Duodenal mucosa (tissue), 2 donors: ENCODE results near the gene ACAD9.
"Not testable (repeated sequence)": the region's sequence is repeated elsewhere in the genome, so short reads cannot be mapped to it uniquely, and the experiment has no call there.

Source experiments
- H3K27ac ChIP-seq: one replicate; pipeline ENCODE4 v1.7.0; 2013; ENCODE audit warnings: low read depth, low read length
- H3K27me3 ChIP-seq, 2 donors: one replicate each; pipeline ENCODE4 v1.7.0; 2013; ENCODE audit warnings: low read length in 2 of 2, control low read depth in 1 of 2; ENCODE audit not compliant: insufficient read depth in 2 of 2, control insufficient read depth in 1 of 2
- H3K36me3 ChIP-seq, 2 donors: one replicate each; pipeline ENCODE4 v1.7.0; 2013; ENCODE audit warnings: low read length in 2 of 2, control low read depth in 1 of 2; ENCODE audit not compliant: insufficient read depth in 2 of 2, control insufficient read depth in 1 of 2
- H3K4me1 ChIP-seq, 2 donors: one replicate each; pipeline ENCODE4 v1.7.0; 2013; ENCODE audit warnings: low read length in 2 of 2, control low read depth in 1 of 2; ENCODE audit not compliant: insufficient read depth in 2 of 2, control insufficient read depth in 1 of 2
- H3K4me3 ChIP-seq, 2 donors: one replicate each; pipeline ENCODE4 v1.7.0; 2013; ENCODE audit warnings: low read length in 2 of 2, low read depth in 1 of 2
- H3K9ac ChIP-seq, 2 donors: one replicate each; pipeline ENCODE4 v1.7.0; 2013; ENCODE audit warnings: low read length in 2 of 2, low read depth in 1 of 2
- H3K9me3 ChIP-seq, 2 donors: one replicate each; pipeline ENCODE4 v1.7.0; 2013; ENCODE audit warnings: low read length in 2 of 2, control low read depth in 1 of 2; ENCODE audit not compliant: control insufficient read depth in 1 of 2

The ACAD9 gene

DNA sequence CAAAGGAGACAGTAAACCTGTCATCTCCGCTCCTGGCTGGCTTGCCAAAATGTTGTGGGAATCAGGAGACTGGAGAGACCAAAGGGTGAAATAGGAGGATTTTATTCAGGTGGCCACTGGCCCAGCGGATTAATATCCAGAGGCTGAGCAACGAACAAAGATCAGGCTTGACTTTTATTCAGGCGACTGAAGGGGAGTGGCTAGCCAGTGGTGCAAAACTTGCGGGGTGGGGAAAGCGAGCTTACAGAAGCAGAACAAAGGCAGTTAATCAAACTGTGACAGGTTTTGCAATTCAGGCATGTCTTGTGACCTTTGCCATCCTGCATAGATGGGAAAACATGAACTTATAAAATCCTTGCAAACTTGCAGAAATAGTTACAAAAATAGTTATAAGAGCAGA is 19.8 kb upstream of the ACAD9 start:
- Histone ChIP-seq H3K9me3 (peaks cover 32 to 34% of the 10 kb centered on the region in 2 donors), H3K36me3 (no peaks in the 10 kb centered on the region), H3K27ac (no peak overlapping the region), H3K27me3 (no peaks in the 10 kb centered on the region), H3K4me1 (no peaks in the 10 kb centered on the region), H3K4me3 (no peak overlapping the region), H3K9ac (no peak overlapping the region)

DNA sequence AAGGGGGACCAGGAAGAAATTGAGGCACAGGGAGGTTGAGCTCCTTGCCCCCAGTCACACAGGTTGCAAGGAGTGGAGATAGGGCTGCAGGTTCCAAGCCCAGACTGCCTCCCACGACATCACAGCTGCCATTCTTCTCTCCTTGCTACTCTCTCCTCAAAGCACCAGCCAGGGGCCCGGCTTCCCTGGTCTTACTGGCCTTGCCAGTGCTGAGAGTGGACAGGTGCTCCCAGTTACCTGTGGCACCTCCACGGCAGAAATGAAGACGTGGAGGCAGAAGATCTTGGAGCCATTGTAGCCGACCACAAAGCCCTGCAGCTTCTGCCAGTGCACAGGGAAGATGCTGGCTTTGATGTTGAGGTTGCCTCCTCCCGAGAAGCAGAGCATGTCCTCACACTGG is 17.9 kb upstream of the ACAD9 start:
- Histone ChIP-seq H3K27me3 (no peaks in the 10 kb centered on the region), H3K4me1 (no peaks in the 10 kb centered on the region), H3K4me3 (no peak overlapping the region), H3K9me3 (peaks cover 28% of the 10 kb centered on the region in 2 donors), H3K36me3 (no peaks in the 10 kb centered on the region), H3K27ac (no peak overlapping the region), H3K9ac (no peak overlapping the region)

DNA sequence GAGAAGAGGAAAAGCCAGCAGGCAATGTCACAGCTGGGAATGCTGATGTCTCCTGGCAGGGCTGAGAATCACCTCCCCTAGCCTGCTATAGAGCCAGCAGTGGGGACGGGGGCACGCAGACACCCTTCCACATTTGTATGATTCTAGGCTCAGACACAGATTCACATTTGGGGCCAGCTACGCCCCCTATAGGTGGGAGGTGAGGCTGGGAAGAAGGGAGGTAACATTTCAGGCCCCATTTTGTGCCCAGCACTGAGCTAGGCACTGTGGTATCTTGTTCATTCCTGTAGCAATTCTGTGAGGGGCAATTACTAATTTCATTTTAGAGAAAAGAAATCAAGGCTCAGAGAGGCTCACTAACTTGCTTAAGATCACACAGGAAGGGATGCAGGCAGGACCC is 15.9 kb upstream of the ACAD9 start:
- Histone ChIP-seq H3K4me3 (no peak overlapping the region), H3K9me3 (peaks cover 24% of the 10 kb centered on the region in 2 donors), H3K27ac (no peak overlapping the region), H3K36me3 (no peaks in the 10 kb centered on the region), H3K4me1 (no peaks in the 10 kb centered on the region), H3K27me3 (no peaks in the 10 kb centered on the region), H3K9ac (no peak overlapping the region)

DNA sequence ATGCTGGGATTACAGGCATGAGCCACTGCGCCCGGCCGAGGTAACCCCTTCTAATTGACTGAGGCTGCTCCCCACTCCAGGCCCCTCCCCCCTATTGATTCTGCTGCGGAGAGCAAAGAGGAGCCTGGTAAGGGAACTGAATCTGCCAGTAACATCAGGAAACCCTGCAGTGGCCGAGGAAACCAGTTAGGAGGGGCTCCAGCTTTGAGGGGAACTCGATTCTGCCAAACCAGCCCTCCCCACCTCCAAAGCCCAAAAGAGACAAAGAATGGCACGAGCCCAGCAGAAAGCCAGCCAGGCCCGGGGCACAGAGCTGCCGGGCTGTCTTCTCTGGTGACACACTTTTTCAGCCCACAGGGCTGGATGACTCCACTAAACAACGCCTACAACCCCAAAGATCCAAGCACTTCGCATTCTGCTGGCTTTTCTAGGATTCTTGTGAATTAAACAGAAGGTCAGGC is 15.0 kb upstream of the ACAD9 start:
- Histone ChIP-seq H3K4me3 (no peak overlapping the region), H3K27ac (no peak overlapping the region), H3K36me3 (no peaks in the 10 kb centered on the region), H3K4me1 (no peaks in the 10 kb centered on the region), H3K9me3 (peaks cover 15 to 16% of the 10 kb centered on the region in 2 donors), H3K9ac (no peak overlapping the region), H3K27me3 (no peaks in the 10 kb centered on the region)

DNA sequence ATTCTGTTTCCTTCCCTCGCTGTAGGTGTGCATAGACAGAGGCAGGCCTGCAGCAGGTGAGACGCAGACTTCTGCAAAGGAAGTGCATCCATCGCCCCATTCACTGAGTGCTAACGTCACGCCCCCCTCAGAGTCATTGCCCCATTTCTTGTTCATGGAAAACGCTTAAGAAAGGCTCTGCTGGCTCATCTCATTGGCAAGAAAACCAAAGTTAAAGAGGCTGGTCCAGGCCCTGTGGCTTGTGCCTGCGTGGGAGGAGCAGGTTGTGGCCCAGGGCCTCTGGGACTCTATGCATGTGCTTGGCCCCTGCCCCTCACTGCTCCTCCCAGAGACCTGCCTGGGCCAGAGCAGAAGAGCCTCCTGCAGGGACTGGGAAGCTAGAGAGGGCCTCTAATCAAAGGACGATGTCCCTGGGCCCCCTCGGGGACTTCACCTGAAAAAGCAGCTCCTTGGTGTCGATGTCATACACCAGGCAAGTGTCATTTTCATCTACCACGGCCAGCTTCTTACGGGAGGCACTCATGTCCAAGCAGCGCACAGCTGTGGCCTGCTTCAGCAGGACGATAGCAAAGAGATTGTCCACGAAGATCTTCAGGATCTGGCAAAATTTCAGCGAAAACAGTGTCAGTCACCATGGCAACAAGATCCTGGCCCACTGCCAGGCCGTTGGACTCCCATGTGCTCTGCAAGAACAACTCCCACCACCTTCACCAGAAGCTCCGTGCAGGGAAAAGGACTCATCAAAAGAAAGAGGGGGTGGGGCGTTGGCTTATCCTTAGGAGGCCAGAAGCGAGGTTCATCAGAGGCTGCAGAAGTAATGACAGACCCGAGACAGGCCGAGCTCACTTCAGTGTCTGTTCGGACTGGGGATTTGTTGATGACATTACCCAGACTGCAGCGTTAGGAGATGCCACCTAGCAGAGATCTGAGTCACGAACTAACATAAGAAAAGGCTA is 14.3 kb upstream of the ACAD9 start:
- H3K27me3 ChIP-seq, H3K9me3 ChIP-seq, H3K36me3 ChIP-seq, H3K4me1 ChIP-seq, H3K27ac ChIP-seq, H3K9ac ChIP-seq, H3K4me3 ChIP-seq: not testable (repeated sequence)

DNA sequence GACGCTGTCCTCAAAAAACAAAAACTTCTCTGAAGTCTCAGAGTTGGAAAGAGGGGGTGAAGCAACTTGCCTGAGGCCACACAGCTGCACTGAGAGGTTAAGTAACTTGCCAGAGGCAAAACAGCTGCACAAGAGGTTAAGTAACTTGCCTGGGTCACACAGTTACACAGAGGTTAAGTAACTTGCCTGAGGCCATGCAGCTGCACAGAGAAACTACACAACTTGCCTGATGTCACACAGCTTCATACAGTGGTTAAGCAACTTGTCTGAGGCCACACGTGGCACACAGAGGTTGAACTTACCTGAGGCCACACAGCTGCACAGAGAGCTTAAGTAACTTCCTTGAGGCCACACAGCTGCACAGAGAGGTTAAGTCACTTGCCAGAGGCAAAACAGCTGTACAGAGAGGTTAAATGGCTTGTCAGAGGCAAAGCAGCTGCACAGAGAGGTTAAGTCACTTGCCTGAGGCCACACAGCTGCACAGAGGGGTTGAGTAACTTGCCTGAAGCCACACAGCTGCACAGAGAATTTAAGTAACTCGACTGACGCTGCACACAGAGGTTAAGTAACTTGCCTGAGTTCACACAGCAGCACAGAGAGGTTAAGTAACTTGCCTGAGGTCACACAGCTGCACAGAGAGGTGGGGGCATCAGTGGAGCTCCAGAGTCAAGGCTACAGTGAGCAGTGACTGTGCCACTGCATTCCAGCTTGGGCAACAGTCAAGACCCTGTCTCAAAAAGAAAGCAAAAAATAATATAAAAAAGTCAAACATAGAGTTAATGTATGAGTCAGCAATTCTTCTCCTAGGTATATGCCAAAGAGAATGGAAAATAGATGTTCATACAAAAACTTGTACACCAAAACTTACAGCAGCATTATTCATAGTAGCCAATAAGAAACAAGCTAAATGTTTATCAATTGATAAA is 12.0 kb upstream of the ACAD9 start:
- Histone ChIP-seq H3K36me3 (no peaks in the 10 kb centered on the region), H3K27me3 (no peaks in the 10 kb centered on the region), H3K4me3 (no peak overlapping the region), H3K9me3 (no peaks in the 10 kb centered on the region), H3K9ac (no peak overlapping the region), H3K27ac (no peak overlapping the region), H3K4me1 (no peaks in the 10 kb centered on the region)

DNA sequence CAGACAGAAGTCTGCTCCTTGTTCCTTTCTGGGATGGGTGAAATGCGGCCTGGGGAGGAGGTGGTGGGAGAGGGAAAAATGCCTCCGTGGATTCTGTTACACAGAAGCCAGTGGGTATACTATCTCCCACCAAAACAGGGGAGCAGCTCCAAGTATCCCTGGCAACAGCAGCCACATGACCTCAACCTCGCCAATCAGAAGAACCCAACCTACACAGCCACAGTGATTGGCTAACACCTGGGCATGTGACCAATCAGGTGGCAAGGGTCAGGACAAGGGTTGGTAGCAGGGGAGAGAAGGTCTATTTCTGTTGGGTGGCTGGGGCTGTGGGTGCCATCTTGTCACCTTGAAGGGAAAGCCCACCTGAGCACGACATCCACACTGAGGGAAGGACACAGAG is 9.1 kb upstream of the ACAD9 start:
- Histone ChIP-seq H3K4me3 (no peak overlapping the region), H3K27me3 (no peaks in the 10 kb centered on the region), H3K9me3 (no peaks in the 10 kb centered on the region), H3K36me3 (no peaks in the 10 kb centered on the region), H3K9ac (no peak overlapping the region), H3K4me1 (no peaks in the 10 kb centered on the region), H3K27ac (no peak overlapping the region)

DNA sequence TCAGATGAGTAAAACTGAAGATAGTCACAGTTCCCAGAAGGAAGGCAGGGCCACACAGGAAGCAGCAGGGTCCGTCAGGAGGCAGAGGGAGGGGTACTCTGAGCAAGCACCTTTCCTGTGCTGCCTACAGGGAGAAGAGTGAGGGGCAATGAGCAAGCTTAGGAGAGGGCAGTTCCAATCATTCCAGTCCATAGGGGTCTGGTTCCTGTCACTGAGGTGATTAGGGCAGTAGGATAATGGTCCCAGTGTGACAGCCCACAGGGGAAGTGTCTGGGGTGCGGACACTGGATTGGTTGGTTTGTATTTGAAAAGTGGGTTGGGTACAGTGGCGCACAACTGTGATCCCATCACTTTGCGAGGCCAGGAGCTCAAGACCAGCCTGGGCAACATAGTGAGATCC is 7.1 kb upstream of the ACAD9 start:
- Histone ChIP-seq H3K27me3 (no peaks in the 10 kb centered on the region), H3K27ac (no peak overlapping the region), H3K4me3 (no peak overlapping the region), H3K4me1 (no peaks in the 10 kb centered on the region), H3K36me3 (no peaks in the 10 kb centered on the region), H3K9me3 (no peaks in the 10 kb centered on the region), H3K9ac (no peak overlapping the region)

DNA sequence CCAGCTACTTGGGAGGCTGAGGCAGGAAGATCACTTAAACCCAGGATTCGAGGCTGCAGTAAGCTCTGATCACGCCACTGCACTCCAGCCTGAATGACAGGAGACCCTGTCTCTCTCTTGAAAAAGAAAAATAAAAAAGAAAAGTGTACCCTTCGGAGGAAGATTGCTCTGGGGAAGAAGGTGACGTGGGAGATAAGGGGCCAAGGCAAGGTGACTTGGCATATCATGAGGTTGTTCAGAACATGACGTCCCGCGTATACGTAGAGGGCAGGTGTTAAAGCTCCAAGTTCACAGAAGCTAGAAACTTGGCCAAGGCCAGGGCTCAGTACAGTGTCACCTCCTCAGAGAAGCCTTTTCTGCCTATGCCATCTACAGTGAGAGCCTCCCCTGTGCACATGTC is 6.7 kb upstream of the ACAD9 start:
- H3K9ac ChIP-seq: no peak overlapping the region
- H3K36me3 ChIP-seq: no peaks in the 10 kb centered on the region
- H3K27ac ChIP-seq: no peak overlapping the region
- no peaks in the 10 kb centered on the region for H3K27me3 ChIP-seq
- peaks cover 0 to under 1% of the 10 kb centered on the region in 2 donors for H3K4me1 ChIP-seq
- H3K9me3 ChIP-seq: no peaks in the 10 kb centered on the region
- H3K4me3 ChIP-seq: no peak overlapping the region
